NOMO-1 treated with DMSO at 0.1 percent for 48 hours (cell line): ENCODE results near the gene NFATC4.
"Not testable (repeated sequence)": the region's sequence is repeated elsewhere in the genome, so short reads cannot be mapped to it uniquely, and the experiment has no call there.

Source experiments
- DNase-seq: peaks from one replicate; lab custom pipeline; 2025; ENCODE audit not compliant: unreplicated experiment; lab: John Stamatoyannopoulos, UW

The NFATC4 gene

GRCh38 chr14:24387579-24387978, 19.6 kb downstream of the NFATC4 start:
- not testable (repeated sequence) for DNase-seq

- no peak for DNase-seq
Measured at GRCh38 chr14:24388474-24389179, 20.6 kb downstream of the NFATC4 start.

GRCh38 chr14:24389226-24389848, 21.4 kb downstream of the NFATC4 start:
- no peak for DNase-seq

GRCh38 chr14:24390701-24391468, 22.9 kb downstream of the NFATC4 start:
- peak; percentile 10 for DNase-seq

GRCh38 chr14:24392325-24393091, 24.5 kb downstream of the NFATC4 start:
- DNase-seq = no peak

- no peak for DNase-seq
Measured at GRCh38 chr14:24394275-24394674, 26.3 kb downstream of the NFATC4 start.

- DNase-seq = peak; percentile 45
Measured at GRCh38 chr14:24395609-24396582, 27.9 kb downstream of the NFATC4 start.

GRCh38 chr14:24397639-24398292, 29.8 kb downstream of the NFATC4 start:
- no peak for DNase-seq

- DNase-seq = no peak
Measured at GRCh38 chr14:24398293-24398652, 30.3 kb downstream of the NFATC4 start.

- no peak for DNase-seq
Measured at GRCh38 chr14:24398653-24399446, 30.9 kb downstream of the NFATC4 start, which contains the start of gene NYNRIN. TSS of gene NYNRIN (plus strand) at chr14:24399003. CDS start at chr14:24399247, 244 bp downstream.

- no peak for DNase-seq
Measured at GRCh38 chr14:24399447-24399822, 31.5 kb downstream of the NFATC4 start.

GRCh38 chr14:24399999-24400718, 32.2 kb downstream of the NFATC4 start:
- DNase-seq = no peak

GRCh38 chr14:24401810-24402702, 34.1 kb downstream of the NFATC4 start:
- DNase-seq = no peak

- DNase-seq = no peak
Measured at GRCh38 chr14:24403294-24403998, 35.5 kb downstream of the NFATC4 start.

- no peak for DNase-seq
Measured at GRCh38 chr14:24404814-24405213, 36.8 kb downstream of the NFATC4 start.

- no peak for DNase-seq
Measured at GRCh38 chr14:24406416-24406815, 38.4 kb downstream of the NFATC4 start.
